ENCODE measurements around the gene MEX3A. TPM values are rescaled to one million over a fixed set of nuclear protein-coding genes. Genes with fewer than 3 reads are reported as not detected.

The MEX3A gene
- total and polyA plus RNA-seq, 2 of the 8 experiments (the other 6 are each of a cell fraction or from before 2014, with no cell fraction given), result 34.1 to 52.4 TPM

DNA sequence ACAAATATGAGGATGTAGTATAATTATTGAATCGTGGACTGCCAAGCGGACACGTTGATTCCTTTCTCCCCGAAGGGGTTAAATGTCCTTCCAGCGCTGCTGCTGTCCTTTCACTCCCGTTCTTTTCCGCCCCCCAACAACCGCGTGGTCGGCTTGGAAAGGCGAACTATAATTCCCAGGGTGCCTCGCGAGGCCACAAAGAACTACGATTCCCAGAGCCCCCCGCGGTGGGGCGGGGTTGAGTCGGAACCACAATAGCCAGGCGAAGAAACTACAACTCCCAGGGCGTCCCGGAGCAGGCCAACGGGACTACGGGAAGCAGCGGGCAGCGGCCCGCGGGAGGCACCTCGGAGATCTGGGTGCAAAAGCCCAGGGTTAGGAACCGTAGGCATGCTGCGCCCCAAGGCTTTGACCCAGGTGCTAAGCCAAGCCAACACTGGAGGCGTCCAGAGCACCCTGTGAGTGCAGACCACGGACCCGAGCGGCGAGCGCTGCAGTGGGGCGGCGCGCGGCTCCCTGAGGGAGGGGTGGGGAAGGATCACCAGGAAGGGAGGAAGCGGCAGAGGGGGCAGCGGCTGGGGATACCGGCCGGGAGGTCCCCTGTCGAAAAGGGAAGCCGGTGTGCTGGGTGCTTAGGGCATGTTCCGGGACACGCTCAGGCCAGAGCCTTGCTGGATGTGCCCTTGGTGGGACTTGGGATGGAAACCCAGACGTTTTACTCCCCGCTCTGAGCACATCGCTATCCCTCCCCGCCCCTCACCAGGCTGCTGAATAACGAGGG, 27.6 kb downstream of the MEX3A start, which contains the start of gene LAMTOR2:
LAMTOR2 (plus strand) TSS at position 283 of the 781 bp plus-strand sequence; CDS start at position 391, 108 bp downstream.
- Histone ChIP-seq H3K14ac (ENCODE audit: insufficient read length) (no peak within 1 kb of the TSS), H3K4me2 (ENCODE audit: insufficient read depth in 1 of 2, low read depth in 2 of 2, low read length in 2 of 2) (peak within 1 kb of the TSS; percentile 81 to 95), H3K23me2 (ENCODE audit: low read depth, low read length) (peaks cover 14% of the 10 kb centered on the region), H4K8ac (ENCODE audit: extremely low read depth, insufficient read depth, low read length) (peak within 1 kb of the TSS; percentile 88), H3K27me3 (replicated peaks in 1 of 4; ENCODE audit: control insufficient read depth in 3 of 4, extremely low read depth in 1 of 4, insufficient read depth in 3 of 4, low read length in 3 of 4) (no peaks in the 10 kb centered on the region), H2BK120ac (replicated peaks; ENCODE audit: low read depth, low read length) (peak within 1 kb of the TSS; percentile 92), H2BK12ac (ENCODE audit: low read depth, low read length) (peak within 1 kb of the TSS; percentile 81), H3K9me3 (ENCODE audit: insufficient read depth in 2 of 2, low read depth in 1 of 2, low read length in 1 of 2) (no peaks in the 10 kb centered on the region), H3K79me2 (ENCODE audit: control insufficient read depth in 1 of 2, insufficient read depth in 2 of 2, low read length in 2 of 2) (peaks cover 0 to 28% of the 10 kb centered on the region in 2 experiments; a peak in 3 of 4 replicates), H3K4me3 (ENCODE audit: extremely low read depth in 1 of 4, insufficient read depth in 2 of 4, low read depth in 3 of 4, low read length in 4 of 4) (peak within 1 kb of the TSS; percentile 93 to 99 (median 96)), H2BK5ac (ENCODE audit: low read depth, low read length) (peak within 1 kb of the TSS; percentile 93), H2BK15ac (ENCODE audit: low read length) (peak within 1 kb of the TSS; percentile 88; the same call in 1 of the 2 replicates), H3K18ac (ENCODE audit: extremely low read depth, low read length) (peak within 1 kb of the TSS; percentile 100), H2BK20ac (ENCODE audit: low read length) (0 out of 2 replicates have a peak within 1 kb of the TSS, but pooled peaks have one; percentile 72), H3K56ac (replicated peaks; ENCODE audit: insufficient read length, low read depth, low read length) (peak within 1 kb of the TSS; percentile 92), H3K79me1 (ENCODE audit: low read depth, low read length) (peaks cover 3% of the 10 kb centered on the region), H4K5ac (ENCODE audit: insufficient read length, low read depth, low read length) (peak within 1 kb of the TSS; percentile 95), H3K27ac (ENCODE audit: low read depth, low read length) (peak within 1 kb of the TSS; percentile 89), H2AFZ (ENCODE audit: low read length) (peak within 1 kb of the TSS; percentile 89), H3K36me3 (ENCODE audit: control insufficient read depth in 2 of 4, insufficient read depth in 4 of 4, low read length in 3 of 4) (peaks cover 6 to 11% (median 9%) of the 10 kb centered on the region in 4 experiments; a peak in 4 of 8 replicates), H3K4ac (replicated peaks; ENCODE audit: insufficient read length, low read depth, low read length) (peak within 1 kb of the TSS; percentile 92), H2AK5ac (ENCODE audit: low read depth, low read length) (0 out of 2 replicates have a peak within 1 kb of the TSS, but pooled peaks have one; percentile 19), H3K9ac (replicated peaks in 1 of 4; ENCODE audit: extremely low read depth in 1 of 4, low read depth in 3 of 4, low read length in 3 of 4) (peak within 1 kb of the TSS; percentile 74 to 90 (median 80)), H3K4me1 (replicated peaks in 1 of 4; ENCODE audit: control insufficient read depth in 3 of 4, insufficient read depth in 4 of 4, low read length in 3 of 4) (peaks cover 0 to 6% (median 0%) of the 10 kb centered on the region in 4 experiments; a peak in 2 of 7 replicates), H4K91ac (replicated peaks; ENCODE audit: insufficient read length, low read length) (peak within 1 kb of the TSS; percentile 94), H3K23ac (ENCODE audit: insufficient read length) (no peak within 1 kb of the TSS), H4K20me1 (replicated peaks in 1 of 2; ENCODE audit: control insufficient read depth in 1 of 2, insufficient read depth in 2 of 2, low read length in 2 of 2) (peaks cover 2% of the 10 kb centered on the region in 2 experiments)
- DNase-seq (ENCODE audit: low read depth in 1 of 2, low spot score in 2 of 2) (peak; percentile 91 to 99), FAIRE-seq (peak; percentile 7)
- WGBS, 2 experiments (ENCODE audit: extremely low coverage in 1 of 2, insufficient coverage in 1 of 2, insufficient read length in 1 of 2, insufficient replicate concordance in 2 of 2, low coverage in 1 of 2, low lambda C conversion rate in 2 of 2, missing lambda C conversion rate in 1 of 2), result 1% methylated on average over 41 of the region's 53 CpGs; no CpG with 5 or more reads in 1 of the 2 experiments
- ChIA-PET POLR2A (ENCODE audit: partially characterized antibody) (interaction anchor here (0.7 to 6.9 kb wide), 11 partner anchors 9 to 87 kb away, joined by 3 to 88 read pairs (median 7); partner anchors contain the start of genes ARHGEF2 and RAB25), CTCF (ENCODE audit: partially characterized antibody) (interaction anchor here (1.2 to 12.9 kb wide), 6 partner anchors 12 to 87 kb away, joined by 3 to 139 read pairs (median 6); partner anchors contain the start of gene SSR2)
- TF ChIP-seq CBX8 (IDR thresholded peaks at IDR 0.05; ENCODE audit: borderline replicate concordance, low read depth, low read length) (no peak), YY1 (IDR thresholded peaks at IDR 0.05; ENCODE audit: low read depth, low read length) (no peak), GABPA (IDR thresholded peaks at IDR 0.05; ENCODE audit: borderline replicate concordance, insufficient read depth, low read length) (no peak), FOSL1 (IDR thresholded peaks at IDR 0.05; ENCODE audit: insufficient read depth, low read depth, low read length) (no peak), TAF1 (IDR thresholded peaks at IDR 0.05; ENCODE audit: low read depth, low read length) (peak; percentile 79), KDM5A (IDR thresholded peaks at IDR 0.05; ENCODE audit: low read length) (peak; percentile 47; the same call in 1 of the 2 replicates), CHD2 (IDR thresholded peaks at IDR 0.05; ENCODE audit: low read length) (peak; percentile 52; the same call in 1 of the 2 replicates), CEBPB (IDR thresholded peaks at IDR 0.05; ENCODE audit: low read depth, low read length) (no peak), RAD21 (IDR thresholded peaks at IDR 0.05 in 1 of 2, conservative IDR thresholded peaks at IDR 0.05 in 1 of 2; ENCODE audit: low read depth in 2 of 2, low read length in 2 of 2) (no peak), JUN (IDR thresholded peaks at IDR 0.05; ENCODE audit: low read depth, low read length) (no peak), SIX5 (IDR thresholded peaks at IDR 0.05; ENCODE audit: low read depth, low read length) (peak; percentile 98)

Measured in H1 (cell line).